ENCODE results near the gene COX19.

The COX19 gene, protein sequence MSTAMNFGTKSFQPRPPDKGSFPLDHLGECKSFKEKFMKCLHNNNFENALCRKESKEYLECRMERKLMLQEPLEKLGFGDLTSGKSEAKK

DNA sequence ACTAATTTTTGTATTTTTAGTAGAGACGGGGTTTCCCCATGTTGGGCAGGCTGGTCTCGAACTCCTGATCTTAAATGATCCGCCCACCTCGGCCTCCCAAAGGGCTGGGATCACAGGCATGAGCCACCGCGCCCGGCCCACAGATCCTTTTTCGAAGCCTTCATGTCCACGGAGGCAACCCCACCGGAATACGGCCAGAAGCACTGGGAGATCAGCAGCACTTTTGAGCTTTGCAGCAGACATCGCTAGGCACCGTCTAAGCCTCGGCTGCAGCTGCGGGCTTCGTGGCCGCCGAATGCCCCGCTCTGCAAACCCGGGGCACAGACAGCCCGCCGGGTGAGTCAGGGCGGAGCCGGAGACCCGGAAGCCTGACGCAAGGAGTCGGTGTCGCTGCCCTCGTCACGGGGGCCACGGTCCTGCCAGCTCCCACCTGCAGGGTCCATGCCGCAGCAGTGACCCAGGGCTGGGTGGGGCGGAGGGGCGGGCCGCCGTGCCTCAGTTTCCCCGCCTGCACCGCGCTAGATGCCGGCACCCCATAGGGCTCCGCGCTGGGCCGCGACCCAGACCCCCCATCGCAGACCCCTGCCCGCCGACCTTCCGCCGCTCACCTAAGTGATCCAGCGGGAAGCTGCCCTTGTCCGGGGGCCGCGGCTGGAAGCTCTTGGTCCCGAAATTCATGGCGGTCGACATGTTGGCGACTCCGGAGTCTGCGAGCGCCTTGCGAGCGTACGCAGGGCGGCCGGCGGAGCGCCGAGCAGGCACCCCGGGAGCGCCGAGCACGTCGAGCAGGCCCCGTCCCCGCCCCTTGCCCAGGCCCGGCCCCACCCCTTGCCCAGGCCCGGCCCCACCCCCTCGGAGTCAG lies at the start of gene COX19:
Gene COX19 (minus strand): TSS at position 730 of the 862 bp plus-strand sequence. CDS start 40 bp downstream, at position 690.
- peak; percentile 81 to 88 for DNase-seq (ENCODE audit: low read depth in 2 of 2)

DNA sequence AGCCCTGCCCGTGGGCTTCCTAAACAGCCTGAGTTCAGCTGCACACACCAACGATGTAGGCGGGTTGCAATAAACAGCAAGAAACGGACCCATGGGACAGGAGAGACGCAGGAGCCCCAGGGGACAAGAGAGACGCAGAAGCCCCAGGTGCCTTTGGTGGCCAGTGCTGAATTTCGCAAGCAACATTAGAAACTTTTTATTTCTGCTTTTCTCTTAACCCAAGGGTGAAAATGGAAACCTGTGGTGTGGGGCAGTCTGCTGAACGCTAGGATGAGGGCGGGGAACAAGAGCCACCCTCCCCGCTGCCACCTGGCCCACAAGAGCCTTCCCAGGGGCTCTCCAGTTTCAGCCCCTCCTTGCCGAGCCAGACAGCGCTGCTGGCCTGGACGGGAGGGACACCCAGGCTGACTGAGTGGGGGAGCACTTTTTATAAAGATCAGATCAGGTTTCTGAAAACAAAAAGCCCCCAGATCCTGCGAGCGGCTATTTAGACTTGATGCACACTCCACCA lies 49.0 kb upstream of the COX19 start:
- no peak for DNase-seq (ENCODE audit: low read depth in 2 of 2)

- no peak for DNase-seq (ENCODE audit: low read depth in 2 of 2)
These were observed 47.6 kb upstream of the COX19 start for GRCh38 chr7:1022801-1023465.

DNA sequence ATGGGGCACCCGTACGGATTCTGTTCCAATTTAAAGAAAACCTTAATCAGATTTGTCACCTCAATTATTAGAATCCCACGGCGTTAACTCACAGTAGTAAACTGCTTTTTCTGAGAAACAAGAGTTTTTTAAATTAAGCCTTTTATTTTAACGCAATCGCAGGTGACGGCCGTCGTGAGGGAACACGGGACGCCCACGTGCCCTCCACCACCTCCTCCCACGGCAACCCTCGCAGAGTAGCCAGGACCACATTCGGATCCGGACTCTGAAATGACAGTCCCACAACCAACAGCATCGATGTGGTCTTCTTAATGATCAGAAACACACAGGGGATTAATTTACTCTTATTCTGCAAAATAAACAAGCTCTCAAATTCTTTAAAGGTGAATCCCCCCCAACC lies 47.0 kb upstream of the COX19 start:
- no peak for DNase-seq (ENCODE audit: low read depth in 2 of 2)

- no peak for DNase-seq (ENCODE audit: low read depth in 2 of 2)
These were observed 46.6 kb upstream of the COX19 start for GRCh38 chr7:1021931-1022330.

GRCh38 chr7:1021366-1021765 lies 46.0 kb upstream of the COX19 start:
- DNase-seq (ENCODE audit: low read depth in 2 of 2): no peak

GRCh38 chr7:1020849-1021251 lies 45.5 kb upstream of the COX19 start:
- DNase-seq (ENCODE audit: low read depth in 2 of 2): no peak

DNA sequence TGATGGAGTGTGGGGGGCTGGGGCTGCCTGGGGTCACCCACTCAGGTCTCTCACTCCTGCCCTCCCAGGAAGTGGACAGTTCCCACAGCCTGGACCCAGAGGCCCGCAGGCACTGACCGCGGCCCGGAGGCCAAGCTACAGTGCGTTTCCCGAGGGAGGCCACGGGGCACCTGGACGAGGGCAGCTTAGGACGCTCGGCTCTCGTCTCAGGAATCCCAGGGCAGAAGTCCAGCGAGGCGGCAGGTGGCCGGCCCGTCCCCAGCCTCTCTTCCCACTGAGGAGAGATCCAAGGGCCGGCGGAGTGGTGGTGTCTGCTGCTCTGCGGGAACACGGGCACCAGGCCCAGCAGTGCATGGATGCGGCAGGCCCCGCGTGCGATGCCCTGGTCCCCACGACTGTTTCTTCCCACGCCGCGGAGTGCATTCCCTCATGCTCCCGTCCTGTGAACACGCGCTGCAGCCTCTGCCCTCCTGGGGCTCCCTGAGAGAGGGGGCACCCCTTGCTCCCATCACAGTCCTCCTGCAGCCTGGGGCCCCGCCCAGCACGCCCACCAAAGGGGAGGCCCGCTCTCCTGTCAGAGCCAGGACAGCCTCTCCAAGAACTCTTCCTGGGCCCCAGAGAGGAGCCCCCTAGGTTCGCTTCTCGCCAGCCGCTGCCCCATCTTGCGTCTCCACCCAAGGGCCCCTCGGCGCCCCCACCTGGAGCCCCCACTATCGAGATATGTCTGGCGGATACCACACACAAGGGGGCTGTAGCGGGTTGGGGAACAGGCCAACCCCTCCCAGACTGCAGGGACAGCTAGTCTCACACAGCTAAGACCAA lies 44.7 kb upstream of the COX19 start:
- DNase-seq (ENCODE audit: low read depth in 2 of 2): no peak

GRCh38 chr7:1019255-1019785 lies 44.0 kb upstream of the COX19 start:
- no peak for DNase-seq (ENCODE audit: low read depth in 2 of 2)

- DNase-seq (ENCODE audit: low read depth in 2 of 2): no peak
These were observed 43.0 kb upstream of the COX19 start for GRCh38 chr7:1018334-1018695.

DNA sequence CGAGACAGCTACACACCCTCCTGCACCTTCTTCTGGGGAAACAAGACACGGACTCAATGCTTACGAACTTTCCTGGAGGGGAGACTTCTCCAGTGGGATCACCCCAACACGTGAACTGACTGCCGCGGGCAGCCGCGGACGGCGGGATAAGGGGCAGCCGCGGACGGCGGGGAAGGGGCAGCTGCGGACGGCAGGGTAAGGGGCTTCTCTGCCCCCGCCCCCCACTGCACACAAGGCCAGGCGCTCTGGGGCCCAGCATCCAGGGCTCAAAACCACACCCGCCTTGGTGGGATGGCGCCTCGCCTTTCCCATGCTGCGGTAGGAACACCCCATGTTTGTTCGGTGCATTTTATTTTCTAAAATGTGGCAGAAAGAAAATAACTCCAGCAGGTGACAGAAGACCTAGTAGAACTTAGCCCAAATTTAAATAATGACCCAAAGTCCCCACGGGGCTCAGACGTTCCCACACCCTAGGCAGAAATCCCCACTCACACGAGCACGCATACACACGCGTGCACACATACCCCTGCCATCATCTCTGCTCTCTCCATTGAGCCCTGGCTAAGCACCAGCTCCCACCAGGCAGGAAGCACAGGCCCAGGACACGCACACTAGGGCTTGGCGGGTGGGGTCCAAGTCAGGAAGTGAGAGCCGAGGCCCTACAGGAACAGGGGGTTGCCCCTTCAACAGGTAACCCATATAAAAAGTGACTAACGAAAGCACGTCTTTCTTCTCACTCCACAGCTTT lies 42.4 kb upstream of the COX19 start:
- DNase-seq (ENCODE audit: low read depth in 2 of 2): no peak

DNA sequence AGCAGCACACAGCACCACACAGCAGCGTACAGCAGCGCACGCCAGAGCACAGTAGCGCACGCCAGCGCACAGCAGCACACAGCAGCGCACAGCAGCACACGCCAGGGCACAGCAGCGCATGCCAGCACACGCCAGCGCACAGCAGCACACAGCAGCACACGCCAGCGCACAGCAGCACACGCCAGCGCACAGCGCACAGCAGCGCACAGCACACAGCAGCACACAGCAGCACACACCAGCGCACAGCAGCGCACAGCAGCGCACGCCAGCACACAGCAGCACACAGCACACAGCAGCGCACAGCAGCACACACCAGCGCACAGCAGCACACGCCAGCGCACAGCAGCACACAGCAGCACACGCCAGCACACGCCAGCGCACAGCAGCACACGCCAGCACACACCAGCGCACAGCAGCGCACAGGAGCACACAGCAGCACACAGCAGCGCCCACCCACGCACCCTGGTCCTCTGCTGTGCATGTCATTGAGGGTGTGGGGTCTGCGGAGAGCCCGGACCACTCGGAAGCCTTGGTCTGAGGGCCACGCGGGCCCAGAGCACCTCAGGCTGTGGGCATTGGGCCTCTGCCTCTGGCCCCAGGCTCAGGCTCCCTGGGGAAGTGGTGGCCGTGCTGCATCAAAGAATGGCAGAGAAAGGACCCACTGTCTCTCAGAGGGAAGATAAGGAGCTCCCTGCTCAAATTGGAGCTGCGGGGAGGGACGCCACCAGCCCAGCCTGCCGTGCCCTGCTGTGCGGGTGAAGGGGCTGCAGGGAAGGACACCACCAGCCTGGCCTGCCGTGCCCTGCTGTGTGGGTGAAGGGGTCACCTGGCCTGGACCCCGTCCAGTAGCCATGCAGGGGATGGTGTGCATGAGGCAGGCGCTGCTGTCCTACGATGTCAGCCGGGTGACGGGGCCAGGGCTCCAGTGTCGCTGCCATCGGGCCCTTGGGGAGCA lies 41.5 kb upstream of the COX19 start:
- no peak for DNase-seq (ENCODE audit: low read depth in 2 of 2)

DNA sequence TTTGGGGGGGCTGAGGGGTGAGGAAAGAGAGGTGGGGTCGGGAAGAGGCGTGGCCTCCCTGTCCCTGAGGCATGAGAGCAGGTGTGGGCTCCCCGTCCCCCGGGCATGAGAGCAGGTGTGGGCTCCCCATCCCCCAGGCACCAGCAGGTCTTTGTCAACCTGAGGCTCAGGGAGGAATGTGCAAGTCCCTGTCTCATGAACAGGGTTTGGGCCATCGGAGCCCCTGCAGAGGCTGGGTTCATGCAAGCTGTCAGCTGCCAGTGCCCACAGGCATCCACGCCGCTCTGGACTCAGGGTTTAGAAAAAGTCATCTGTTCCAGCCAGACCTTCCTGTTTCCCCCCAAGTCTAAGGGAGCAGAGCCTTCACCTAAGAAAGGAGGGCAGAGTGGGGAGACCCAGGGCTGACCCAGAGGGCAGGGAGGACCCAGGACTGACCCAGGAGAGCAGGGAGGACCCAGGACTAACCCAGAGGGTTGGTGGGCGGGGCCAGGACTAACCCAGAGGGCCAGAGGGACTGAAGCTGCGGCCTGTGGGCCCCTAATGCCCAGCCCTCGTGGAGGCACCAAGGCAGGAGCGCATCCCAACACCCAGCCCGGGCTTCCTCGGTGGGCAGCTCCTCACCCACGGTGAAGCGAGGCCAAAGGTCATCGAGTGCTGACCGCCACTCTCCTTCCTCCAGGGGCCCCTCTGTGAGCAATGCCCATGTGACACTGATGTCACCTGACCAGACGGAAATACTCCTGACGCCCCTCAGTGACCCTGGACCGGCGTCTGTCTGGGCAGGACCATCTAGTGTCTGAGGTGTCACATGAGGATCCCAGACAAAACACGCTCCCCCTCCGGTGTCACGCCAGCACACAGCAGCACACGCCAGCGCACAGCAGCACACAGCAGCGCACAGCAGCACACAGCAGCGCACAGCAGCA lies 40.1 kb upstream of the COX19 start:
- no peak for DNase-seq (ENCODE audit: low read depth in 2 of 2)

DNA sequence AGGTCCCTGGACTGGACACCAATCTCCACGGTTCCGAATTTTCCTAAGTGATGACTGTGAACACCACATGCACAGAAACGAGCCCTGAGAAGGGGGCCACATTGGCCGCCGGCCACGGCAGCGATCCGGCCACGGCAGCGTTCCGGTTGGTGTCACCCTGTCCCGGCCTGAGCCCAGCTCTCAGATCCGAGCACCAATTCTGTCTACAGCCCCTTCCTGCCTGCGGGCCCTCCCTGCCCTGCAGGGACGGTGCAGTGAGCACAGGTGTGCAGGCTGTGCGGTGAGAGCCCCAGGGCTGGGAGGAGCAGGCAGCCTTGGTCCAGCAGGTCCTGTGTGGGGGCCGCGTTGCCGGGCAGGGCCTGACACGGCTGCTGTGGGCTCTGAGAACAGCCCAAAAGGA lies 39.3 kb upstream of the COX19 start:
- no peak for DNase-seq (ENCODE audit: low read depth in 2 of 2)

- DNase-seq (ENCODE audit: low read depth in 2 of 2): no peak
These were observed 38.2 kb upstream of the COX19 start for GRCh38 chr7:1013581-1013980.

- no peak for DNase-seq (ENCODE audit: low read depth in 2 of 2)
These were observed 37.4 kb upstream of the COX19 start for GRCh38 chr7:1012716-1013095.

DNA sequence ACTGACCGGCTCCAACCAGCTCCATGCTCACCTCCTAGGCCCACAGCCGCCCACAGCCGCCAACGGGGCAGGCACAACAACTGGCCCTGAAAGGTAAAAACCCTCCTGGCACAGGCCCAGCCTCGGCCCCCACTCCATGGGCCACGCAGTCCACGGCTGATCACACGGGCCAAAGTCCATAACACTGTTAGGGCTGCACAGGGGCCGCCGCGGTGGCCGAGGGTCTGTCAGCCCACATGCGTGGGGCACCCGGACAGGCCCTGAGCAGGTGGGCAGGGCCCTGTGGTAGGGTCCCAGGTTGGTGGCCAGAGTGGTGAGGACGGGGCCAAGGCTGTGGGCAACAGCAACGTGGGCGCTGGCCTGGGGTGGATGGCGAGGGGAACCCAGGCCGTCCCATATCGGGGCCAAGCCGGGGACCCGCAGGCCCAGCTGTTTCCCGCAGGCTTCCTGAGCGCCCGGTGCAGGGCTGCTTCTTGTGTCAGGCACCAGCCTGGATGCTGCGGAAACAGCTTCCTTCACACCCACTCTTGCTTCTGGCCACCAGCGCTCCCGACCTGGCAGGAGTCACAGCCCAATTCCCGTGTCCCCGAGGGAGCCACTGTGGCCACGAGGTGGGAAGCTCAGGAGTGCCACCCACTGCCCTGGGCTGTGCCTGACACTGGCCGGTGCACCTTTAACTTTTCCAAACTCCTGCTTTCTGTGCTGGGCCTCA lies 36.8 kb upstream of the COX19 start:
- DNase-seq (ENCODE audit: low read depth in 2 of 2): no peak

Data from stimulated activated CD4-positive, alpha-beta T cell treated with anti-CD3 and anti-CD28 coated beads, Interleukin-12 subunit alpha, Interleukin-12 subunit beta, amount 100 ng/mL, for 24 hours (primary cell).